Measurements from ENCODE around the gene KLF11.
"Not testable (repeated sequence)": the region's sequence is repeated elsewhere in the genome, so short reads cannot be mapped to it uniquely, and the experiment has no call there.

KLF11 gene

GRCh38 chr2:10007435-10007834 lies 35.9 kb upstream of the KLF11 start:
- no peak overlapping the region for H3K27ac ChIP-seq
- DNase-seq = no peak
- no peak overlapping the region for H3K4me3 ChIP-seq (ENCODE audit: low read depth, low read length)
- no peak for TF ChIP-seq CTCF (IDR thresholded peaks at IDR 0.05; ENCODE audit: low read depth, low read length, missing control alignments)
- no peaks in the 10 kb centered on the region for H3K36me3 ChIP-seq (replicated peaks)
- in situ Hi-C loops (cut with HindIII; ENCODE audit: low pct_ligation_motif_present, low sequenced_read_pairs) = no loop called here
- H3K27me3 ChIP-seq (replicated peaks) = no peaks in the 10 kb centered on the region

GRCh38 chr2:10007921-10008808 lies 35.2 kb upstream of the KLF11 start:
- Histone ChIP-seq H3K36me3 (replicated peaks) (no peaks in the 10 kb centered on the region), H3K4me3 (ENCODE audit: low read depth, low read length) (no peak overlapping the region), H3K27ac (no peak overlapping the region), H3K27me3 (replicated peaks) (no peaks in the 10 kb centered on the region)
- DNase-seq = no peak
- TF ChIP-seq CTCF (IDR thresholded peaks at IDR 0.05; ENCODE audit: low read depth, low read length, missing control alignments) = no peak
- in situ Hi-C loops (cut with HindIII; ENCODE audit: low pct_ligation_motif_present, low sequenced_read_pairs) = no loop called here

GRCh38 chr2:10008809-10009176 lies 34.6 kb upstream of the KLF11 start:
- no peak for TF ChIP-seq CTCF (IDR thresholded peaks at IDR 0.05; ENCODE audit: low read depth, low read length, missing control alignments)
- DNase-seq = no peak
- Histone ChIP-seq H3K4me3 (ENCODE audit: low read depth, low read length) (no peak overlapping the region), H3K27me3 (replicated peaks) (no peaks in the 10 kb centered on the region), H3K36me3 (replicated peaks) (no peaks in the 10 kb centered on the region), H3K27ac (no peak overlapping the region)
- in situ Hi-C loops (cut with HindIII; ENCODE audit: low pct_ligation_motif_present, low sequenced_read_pairs) = no loop called here

- in situ Hi-C loops (cut with HindIII; ENCODE audit: low pct_ligation_motif_present, low sequenced_read_pairs) = no loop called here
- no peak for DNase-seq
- Histone ChIP-seq H3K4me3 (ENCODE audit: low read depth, low read length) (no peak overlapping the region), H3K27me3 (replicated peaks) (no peaks in the 10 kb centered on the region), H3K27ac (no peak overlapping the region), H3K36me3 (replicated peaks) (no peaks in the 10 kb centered on the region)
- no peak for TF ChIP-seq CTCF (IDR thresholded peaks at IDR 0.05; ENCODE audit: low read depth, low read length, missing control alignments)
Observed at GRCh38 chr2:10009271-10009810, 34.0 kb upstream of the KLF11 start.

GRCh38 chr2:10009811-10010781 lies 33.3 kb upstream of the KLF11 start:
- no peak for DNase-seq
- Histone ChIP-seq H3K27ac (no peak overlapping the region), H3K4me3 (ENCODE audit: low read depth, low read length) (no peak overlapping the region), H3K36me3 (replicated peaks) (no peaks in the 10 kb centered on the region), H3K27me3 (replicated peaks) (no peaks in the 10 kb centered on the region)
- no peak for TF ChIP-seq CTCF (IDR thresholded peaks at IDR 0.05; ENCODE audit: low read depth, low read length, missing control alignments)
- in situ Hi-C loops (cut with HindIII; ENCODE audit: low pct_ligation_motif_present, low sequenced_read_pairs) = no loop called here

- in situ Hi-C loops (cut with HindIII; ENCODE audit: low pct_ligation_motif_present, low sequenced_read_pairs); H3K36me3 ChIP-seq (replicated peaks); H3K4me3 ChIP-seq (ENCODE audit: low read depth, low read length); H3K27me3 ChIP-seq (replicated peaks); DNase-seq; H3K27ac ChIP-seq: not testable (repeated sequence)
Observed at GRCh38 chr2:10010861-10011605, 32.3 kb upstream of the KLF11 start.

- DNase-seq; H3K4me3 ChIP-seq (ENCODE audit: low read depth, low read length); H3K36me3 ChIP-seq (replicated peaks); H3K27me3 ChIP-seq (replicated peaks); H3K27ac ChIP-seq; in situ Hi-C loops (cut with HindIII; ENCODE audit: low pct_ligation_motif_present, low sequenced_read_pairs): not testable (repeated sequence)
Observed at GRCh38 chr2:10011606-10012325, 31.6 kb upstream of the KLF11 start.

All from brain microvascular endothelial cell (primary cell).